ENCODE results near the gene ERMAP. TPM values are rescaled to one million over a fixed set of nuclear protein-coding genes. Genes with fewer than 3 reads are reported as not detected.

The ERMAP gene
- total and polyA plus RNA-seq, 9 of the 15 experiments (the other 6 are each of a cell fraction or from before 2014, with no cell fraction given), result 8.0 to 31.4 (median 22.5) TPM

GRCh38 chr1:42841440-42842147 is 24.7 kb downstream of the ERMAP start:
- Histone ChIP-seq H3K27ac (ENCODE audit: extremely low read depth, low read depth, low read length) (no peak overlapping the region), H3K9ac (ENCODE audit: insufficient read depth in 1 of 2, low read depth in 2 of 2, low read length in 2 of 2) (no peak overlapping the region), H3K27me3 (ENCODE audit: control insufficient read depth in 2 of 2, insufficient read depth in 2 of 2, low read length in 2 of 2) (no peaks in the 10 kb centered on the region), H3K4me3 (no peak overlapping the region), H2AFZ (ENCODE audit: low read depth, low read length) (no peak overlapping the region), H3K79me2 (ENCODE audit: control insufficient read depth, insufficient read depth, low read length) (peaks cover 15% of the 10 kb centered on the region), H3K4me2 (ENCODE audit: insufficient read depth, low read length) (no peak overlapping the region), H3K9me1 (ENCODE audit: control insufficient read depth, insufficient read depth, low read length) (no peaks in the 10 kb centered on the region), H3K9me3 (replicated peaks; ENCODE audit: control insufficient read depth, insufficient read depth, low read depth, low read length) (no peaks in the 10 kb centered on the region), H4K20me1 (replicated peaks; ENCODE audit: control insufficient read depth, insufficient read depth, low read length) (no peaks in the 10 kb centered on the region), H3K4me1 (replicated peaks in 1 of 2; ENCODE audit: control insufficient read depth in 2 of 2, insufficient read depth in 2 of 2, low read length in 2 of 2) (peaks cover 2 to 18% of the 10 kb centered on the region in 2 experiments; a peak in 3 of 5 replicates), H3K36me3 (ENCODE audit: control insufficient read depth, insufficient read depth, low read length) (peaks cover 80% of the 10 kb centered on the region)
- FAIRE-seq, result no peak
- intact Hi-C loops (cut with micrococcal nuclease), result no loop called here
- in situ Hi-C loops (cut with MboI), result no loop called here
- no TSS peak for BruUV-seq (replicated peaks)
- no peak for DNase-seq (ENCODE audit: extremely low read depth in 1 of 4, low spot score in 3 of 4)
- ChIA-PET POLR2A (interaction anchor here (0.8 to 0.9 kb wide), 2 partner anchors 10 to 11 kb away, joined by 3 read pairs; no protein-coding TSS in a partner anchor), CTCF (ENCODE audit: low intra/inter-chr PET ratio) (no interaction called here)
- ATAC-seq, result no peak
- 76% methylated on average over 2 of the region's 2 CpGs for WGBS (ENCODE audit: insufficient coverage, low coverage, missing lambda C conversion rate)
- TF ChIP-seq RBM25 (IDR thresholded peaks at IDR 0.05; ENCODE audit: low read depth, low read length, severe bottlenecking), result peak; percentile 63
- no peak for TF ChIP-seq MCM2 (IDR thresholded peaks at IDR 0.05; ENCODE audit: low read depth)
- TF ChIP-seq SP1 (CRISPR knock-in tag; IDR thresholded peaks at IDR 0.05), result no peak
- TF ChIP-seq ZFP1 (CRISPR knock-in tag; IDR thresholded peaks at IDR 0.05), result no peak
- no peak for TF ChIP-seq MAFK (IDR thresholded peaks at IDR 0.05; ENCODE audit: low read length)
- TF ChIP-seq CBFB (CRISPR knock-in tag; IDR thresholded peaks at IDR 0.05), result no peak
- 0 out of 2 replicates have a peak, but pooled peaks have one; percentile 22 for TF ChIP-seq FOXJ2 (tag; IDR thresholded peaks at IDR 0.05)
- TF ChIP-seq ZNF57 (CRISPR knock-in tag; IDR thresholded peaks at IDR 0.05), result no peak
- no peak for TF ChIP-seq PCBP2 (IDR thresholded peaks at IDR 0.05; ENCODE audit: low read depth, low read length, poor library complexity, severe bottlenecking)
- no peak for TF ChIP-seq ESRRA (IDR thresholded peaks at IDR 0.05; ENCODE audit: borderline replicate concordance, low read depth)
- no peak for TF ChIP-seq MEF2D (tag; conservative IDR thresholded peaks at IDR 0.05; ENCODE audit: low read depth)
- TF ChIP-seq ZNF766 (CRISPR knock-in tag; conservative IDR thresholded peaks at IDR 0.05), result peak; percentile 93
- TF ChIP-seq TOE1 (IDR thresholded peaks at IDR 0.05; ENCODE audit: borderline replicate concordance), result no peak
- TF ChIP-seq TOE1 (CRISPR knock-in tag; IDR thresholded peaks at IDR 0.05; ENCODE audit: borderline replicate concordance, low read depth), result no peak
- TF ChIP-seq ZNF830 (CRISPR knock-in tag; IDR thresholded peaks at IDR 0.05), result no peak
- TF ChIP-seq MECOM (CRISPR knock-in tag; IDR thresholded peaks at IDR 0.05), result no peak
- TF ChIP-seq DIDO1 (tag; IDR thresholded peaks at IDR 0.05; ENCODE audit: low read depth), result no peak
- peak; percentile 53; the same call in 1 of the 2 replicates for TF ChIP-seq ADNP (tag; IDR thresholded peaks at IDR 0.05)
- TF ChIP-seq NCOA2 (IDR thresholded peaks at IDR 0.05; ENCODE audit: partially characterized antibody in 2 of 2), result no peak
- no peak for TF ChIP-seq ZNF354B (CRISPR knock-in tag; IDR thresholded peaks at IDR 0.05)
- TF ChIP-seq GABPB2 (CRISPR knock-in tag; conservative IDR thresholded peaks at IDR 0.05), result no peak
- TF ChIP-seq ASH1L (IDR thresholded peaks at IDR 0.05; ENCODE audit: borderline replicate concordance, low read depth, partially characterized antibody), result no peak
- no peak for TF ChIP-seq ZBTB9 (CRISPR knock-in tag; IDR thresholded peaks at IDR 0.05)
- TF ChIP-seq BCOR (IDR thresholded peaks at IDR 0.05), result peak; percentile 13; the same call in 1 of the 2 replicates
- TF ChIP-seq EP300 (IDR thresholded peaks at IDR 0.05; ENCODE audit: low read length), result no peak
- TF ChIP-seq ZZZ3 (IDR thresholded peaks at IDR 0.05), result no peak

All from K562 (cell line).